Right lobe of liver (tissue), 6 donors: ENCODE data around the gene TEX36. TPM values are rescaled to one million over a fixed set of nuclear protein-coding genes. Genes with fewer than 3 reads are reported as not detected.

ENCODE experiments used
- ATAC-seq, 4 donors: fragments of 200-7000 bp; cut with Tn5 transposase; one replicate each; pipeline ENCODE4 v1.9.1; 2020; ENCODE audit warnings: mild to moderate bottlenecking in 4 of 4, moderate library complexity in 4 of 4
- DNase-seq, 3 donors: peaks; one replicate each; pipeline ENCODE4 v3.0.0-alpha.2; 2020
- H3K27ac ChIP-seq, 3 donors: fragments of 200-600 bp; one replicate each; pipeline ENCODE4 v1.8.0; 2022
- H3K27me3 ChIP-seq, 2 donors: fragments of 200-600 bp; one replicate each; pipeline ENCODE4 v1.8.0; 2022
- H3K36me3 ChIP-seq, 4 donors: fragments of 200-600 bp; sonication (generic) in 1 of 4; one replicate each; pipeline versions ENCODE4 v1.5.1 to v1.8.0; 2017 to 2022; ENCODE audit warnings: control low read depth in 1 of 4
- H3K4me1 ChIP-seq, 4 donors: fragments of 200-600 bp; sonication (generic) in 1 of 4; one replicate each; pipeline versions ENCODE4 v1.5.1 to v1.8.0; 2017 to 2022; ENCODE audit warnings: control low read depth in 1 of 4
- H3K4me3 ChIP-seq, 3 donors: fragments of 200-600 bp; one replicate each; pipeline ENCODE4 v1.8.0; 2022
- H3K9me3 ChIP-seq, 4 donors: fragments of 200-600 bp; sonication (generic) in 1 of 4; one replicate each; pipeline versions ENCODE4 v1.5.1 to v1.8.0; 2017 to 2022; ENCODE audit warnings: control low read depth in 1 of 4
- POLR2A ChIP-seq: fragments of 450-650 bp; IDR thresholded peaks from one replicate; pipeline ENCODE4 v1.6.1; 2017; ENCODE audit warnings: antibody characterized with exemption, mild to moderate bottlenecking
- WGBS: methylation state at CpG from one replicate; pipeline ENCODE4 v1.1.6; 2018; ENCODE audit warnings: low coverage, low lambda C conversion rate; ENCODE audit not compliant: insufficient coverage; ENCODE audit errors: missing lambda C conversion rate; 5-methylcytosine and 5-hydroxymethylcytosine counted together
- intact Hi-C, 2 donors: fragments of 100-400 bp; cut with DNase I; formaldehyde crosslinking; loops; one replicate each; pipeline versions ENCODE4 v1.11.2 to v1.14.1; 2022
- total RNA-seq, 6 experiments: library from RNA; depleted of rRNA in 2 of 6; stranded (reverse); fragments of >200 nt in 2 of 6; fragmentation: NEBNext Ultra II Directional in 3 of 6; extraction: Animal tissue kit (Norgen Biotek cat#: 25700) in 3 of 6; gene quantifications; one replicate each; pipeline versions ENCODE4 v1.1.0 to v1.2.4, GENCODE V29; 2016 to 2023
- TF ChIP-seq, protein P1 (sequence below), 4 donors: fragments of 200-600 bp in 3 of 4; fragments of 450-650 bp in 1 of 4; IDR thresholded peaks; one replicate each; pipeline versions ENCODE4 v1.5.1 to v1.8.0; 2016 to 2022; ENCODE audit warnings: antibody characterized with exemption in 4 of 4, mild to moderate bottlenecking in 2 of 4
- donor health status: DM: no; HTN: yes; CAD: no.
- donor health status: DM: no; HTN: no; CAD: no.
- donor health status: DM: no; HTN: no; CAD: no.
- donor health status: DM: no; HTN: yes; CAD: no.
- donor health status: DM: no; HTN: yes; CAD: no.

The TEX36 gene
- total RNA-seq, 6 experiments from 2014 or later: not detected

GRCh38 chr10:125640653-125641052 is 42.3 kb downstream of the TEX36 start:
- no peak overlapping the region for H3K4me3 ChIP-seq
- intact Hi-C loops: no loop called here
- no peaks in the 10 kb centered on the region for H3K9me3 ChIP-seq
- no peaks in the 10 kb centered on the region for H3K4me1 ChIP-seq
- no peaks in the 10 kb centered on the region for H3K27me3 ChIP-seq
- ATAC-seq (no peak), DNase-seq (no peak)
- 20% methylated on average over 1 of the region's 1 CpG for WGBS
- H3K27ac ChIP-seq: no peak overlapping the region
- H3K36me3 ChIP-seq: no peaks in the 10 kb centered on the region
- no peak for TF ChIP-seq POLR2A
- TF ChIP-seq, protein P1, sequence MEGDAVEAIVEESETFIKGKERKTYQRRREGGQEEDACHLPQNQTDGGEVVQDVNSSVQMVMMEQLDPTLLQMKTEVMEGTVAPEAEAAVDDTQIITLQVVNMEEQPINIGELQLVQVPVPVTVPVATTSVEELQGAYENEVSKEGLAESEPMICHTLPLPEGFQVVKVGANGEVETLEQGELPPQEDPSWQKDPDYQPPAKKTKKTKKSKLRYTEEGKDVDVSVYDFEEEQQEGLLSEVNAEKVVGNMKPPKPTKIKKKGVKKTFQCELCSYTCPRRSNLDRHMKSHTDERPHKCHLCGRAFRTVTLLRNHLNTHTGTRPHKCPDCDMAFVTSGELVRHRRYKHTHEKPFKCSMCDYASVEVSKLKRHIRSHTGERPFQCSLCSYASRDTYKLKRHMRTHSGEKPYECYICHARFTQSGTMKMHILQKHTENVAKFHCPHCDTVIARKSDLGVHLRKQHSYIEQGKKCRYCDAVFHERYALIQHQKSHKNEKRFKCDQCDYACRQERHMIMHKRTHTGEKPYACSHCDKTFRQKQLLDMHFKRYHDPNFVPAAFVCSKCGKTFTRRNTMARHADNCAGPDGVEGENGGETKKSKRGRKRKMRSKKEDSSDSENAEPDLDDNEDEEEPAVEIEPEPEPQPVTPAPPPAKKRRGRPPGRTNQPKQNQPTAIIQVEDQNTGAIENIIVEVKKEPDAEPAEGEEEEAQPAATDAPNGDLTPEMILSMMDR (IDR thresholded peaks at IDR 0.05): no peak

- DNase-seq: no peak
- TF ChIP-seq, protein P1 (IDR thresholded peaks at IDR 0.05): no peak
- no peak for TF ChIP-seq POLR2A
- ATAC-seq: no peak
- Histone ChIP-seq H3K27ac (no peak overlapping the region), H3K27me3 (no peaks in the 10 kb centered on the region), H3K4me1 (no peaks in the 10 kb centered on the region), H3K9me3 (no peaks in the 10 kb centered on the region), H3K4me3 (no peak overlapping the region), H3K36me3 (no peaks in the 10 kb centered on the region)
- intact Hi-C loops: no loop called here
- WGBS: 70% methylated on average over 7 of the region's 7 CpGs
These were observed 43.1 kb downstream of the TEX36 start for GRCh38 chr10:125639846-125640245.

DNA sequence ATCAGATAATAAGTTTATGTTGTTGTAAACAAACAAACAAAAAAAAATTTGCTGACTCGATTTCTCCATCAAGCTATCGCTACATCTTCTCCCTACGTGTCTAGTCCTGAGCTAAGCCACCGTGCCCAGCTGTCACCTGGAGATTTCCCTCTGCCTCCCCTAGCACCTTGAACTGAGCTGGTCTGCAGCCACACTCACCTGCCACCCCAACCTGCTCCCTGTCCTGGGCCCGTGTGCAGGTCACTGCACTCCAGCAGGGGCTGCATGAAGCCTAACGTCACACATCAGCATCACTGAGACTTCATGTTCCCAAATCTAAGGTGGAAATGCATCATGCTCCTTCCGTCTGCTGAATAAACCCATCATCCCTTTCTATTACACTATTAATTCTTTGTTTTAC is 44.4 kb downstream of the TEX36 start:
- ATAC-seq: no peak

DNA sequence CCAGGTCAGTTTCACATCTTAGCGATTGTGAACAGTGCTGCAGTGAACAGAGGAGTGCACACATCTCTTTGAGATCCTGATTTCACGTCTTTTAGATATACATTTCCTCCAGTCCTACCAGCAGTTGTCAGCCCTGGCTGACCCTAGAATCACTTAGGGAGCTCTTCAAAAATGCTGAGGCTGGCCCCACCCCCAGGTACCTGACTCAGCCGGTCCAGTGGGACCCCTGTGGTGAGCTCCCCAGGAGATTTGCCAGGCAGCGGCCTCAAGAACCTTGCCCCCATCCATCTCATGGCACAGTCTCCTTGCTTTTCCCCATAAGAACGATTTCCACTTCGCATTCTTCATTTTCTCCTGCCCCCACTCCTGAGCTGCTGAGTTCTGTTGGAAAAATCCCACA is 45.5 kb downstream of the TEX36 start:
- H3K27me3 ChIP-seq: no peaks in the 10 kb centered on the region
- TF ChIP-seq, protein P1 (IDR thresholded peaks at IDR 0.05): no peak
- TF ChIP-seq POLR2A: no peak
- DNase-seq (no peak), ATAC-seq (no peak)
- intact Hi-C loops: no loop called here
- H3K4me3 ChIP-seq: no peak overlapping the region
- H3K9me3 ChIP-seq: no peaks in the 10 kb centered on the region
- H3K36me3 ChIP-seq: no peaks in the 10 kb centered on the region
- no peaks in the 10 kb centered on the region for H3K4me1 ChIP-seq
- WGBS: 53% methylated on average over 5 of the region's 6 CpGs
- H3K27ac ChIP-seq: no peak overlapping the region

More for the DNA sequence above, 44.4 kb downstream of the TEX36 start:
- Histone ChIP-seq H3K4me1 (no peaks in the 10 kb centered on the region), H3K9me3 (no peaks in the 10 kb centered on the region), H3K4me3 (no peak overlapping the region), H3K27me3 (no peaks in the 10 kb centered on the region), H3K27ac (no peak overlapping the region), H3K36me3 (no peaks in the 10 kb centered on the region)
- TF ChIP-seq POLR2A: no peak
- TF ChIP-seq, protein P1 (IDR thresholded peaks at IDR 0.05): no peak
- intact Hi-C loops: no loop called here
- 46% methylated on average over 7 of the region's 7 CpGs for WGBS
- DNase-seq: no peak

DNA sequence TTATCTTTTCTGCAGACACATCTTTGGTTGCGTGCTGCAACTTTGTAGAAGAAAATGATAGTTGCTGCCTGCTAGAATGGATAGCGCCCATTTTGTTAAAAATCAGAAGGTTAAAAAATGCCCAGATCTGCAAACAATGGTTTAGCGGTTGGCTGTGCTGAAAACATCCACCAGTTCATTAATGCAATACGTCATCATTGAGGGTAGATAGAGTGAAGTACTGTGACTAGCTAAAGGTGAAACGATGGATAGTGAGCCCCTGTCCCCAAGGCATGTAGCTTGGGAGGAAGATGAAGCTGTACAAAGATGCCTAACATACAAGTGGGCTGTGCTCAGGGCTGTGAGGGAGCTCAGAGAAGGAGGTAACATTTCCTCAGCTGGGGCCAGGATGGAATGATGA is 48.4 kb downstream of the TEX36 start:
- intact Hi-C loops: no loop called here
- H3K27ac ChIP-seq: no peak overlapping the region
- H3K4me1 ChIP-seq: no peaks in the 10 kb centered on the region
- H3K27me3 ChIP-seq: no peaks in the 10 kb centered on the region
- no peak overlapping the region for H3K4me3 ChIP-seq
- WGBS: 48% methylated on average over 5 of the region's 5 CpGs
- no peaks in the 10 kb centered on the region for H3K36me3 ChIP-seq
- TF ChIP-seq, protein P1 (IDR thresholded peaks at IDR 0.05): no peak
- TF ChIP-seq POLR2A: no peak
- no peak for ATAC-seq
- no peaks in the 10 kb centered on the region for H3K9me3 ChIP-seq
- DNase-seq: no peak
